ENCODE data around the gene CSTPP1. TPM values are rescaled to one million over a fixed set of nuclear protein-coding genes. Genes with fewer than 3 reads are reported as not detected.

CSTPP1 gene
- total RNA-seq, 4 donors from 2014 or later: 4.3 to 8.1 (median 6.4) TPM

DNA sequence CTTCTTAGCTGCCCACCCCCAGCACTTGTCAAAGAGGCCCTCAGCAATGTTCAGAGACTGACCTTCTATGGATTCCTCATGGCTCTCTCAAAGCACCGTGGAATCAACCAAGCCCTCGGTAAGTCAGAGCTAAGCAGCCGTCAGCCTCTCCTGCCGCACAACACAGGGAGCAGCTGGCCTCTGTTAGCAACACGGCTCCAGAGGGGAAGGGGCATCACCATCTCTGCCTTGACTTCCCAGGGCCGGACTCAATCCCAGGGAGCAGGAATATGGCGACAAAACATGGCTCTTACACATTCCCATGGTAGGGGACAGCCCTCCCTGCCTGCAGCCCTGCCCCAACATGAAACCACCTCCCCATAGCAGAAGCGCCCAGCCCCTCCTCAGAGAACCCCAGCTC lies 221.2 kb downstream of the CSTPP1 start:
- DNase-seq: no peak

DNA sequence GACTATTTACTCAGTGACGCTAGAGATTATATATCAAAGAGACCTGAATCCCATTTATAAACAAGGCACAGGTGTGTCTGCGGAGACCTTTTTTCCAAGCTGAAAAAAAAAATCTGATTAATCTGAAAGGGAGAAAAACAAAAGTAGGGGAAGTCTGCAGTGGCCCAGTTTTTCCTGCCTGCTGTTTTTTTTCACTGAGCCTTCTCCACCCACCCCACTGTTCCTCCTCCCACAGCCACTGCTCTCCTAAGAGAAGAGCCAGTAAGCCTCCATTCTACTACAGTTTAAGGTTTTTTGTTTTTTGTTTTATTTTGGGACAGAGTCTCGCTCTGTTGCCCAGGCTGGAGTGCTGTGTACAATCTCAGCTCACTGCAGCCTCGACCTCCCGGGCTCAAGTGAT lies 221.7 kb downstream of the CSTPP1 start:
- no peak for TF ChIP-seq POLR2A (IDR thresholded peaks at IDR 0.05)
- TF ChIP-seq, protein P1, sequence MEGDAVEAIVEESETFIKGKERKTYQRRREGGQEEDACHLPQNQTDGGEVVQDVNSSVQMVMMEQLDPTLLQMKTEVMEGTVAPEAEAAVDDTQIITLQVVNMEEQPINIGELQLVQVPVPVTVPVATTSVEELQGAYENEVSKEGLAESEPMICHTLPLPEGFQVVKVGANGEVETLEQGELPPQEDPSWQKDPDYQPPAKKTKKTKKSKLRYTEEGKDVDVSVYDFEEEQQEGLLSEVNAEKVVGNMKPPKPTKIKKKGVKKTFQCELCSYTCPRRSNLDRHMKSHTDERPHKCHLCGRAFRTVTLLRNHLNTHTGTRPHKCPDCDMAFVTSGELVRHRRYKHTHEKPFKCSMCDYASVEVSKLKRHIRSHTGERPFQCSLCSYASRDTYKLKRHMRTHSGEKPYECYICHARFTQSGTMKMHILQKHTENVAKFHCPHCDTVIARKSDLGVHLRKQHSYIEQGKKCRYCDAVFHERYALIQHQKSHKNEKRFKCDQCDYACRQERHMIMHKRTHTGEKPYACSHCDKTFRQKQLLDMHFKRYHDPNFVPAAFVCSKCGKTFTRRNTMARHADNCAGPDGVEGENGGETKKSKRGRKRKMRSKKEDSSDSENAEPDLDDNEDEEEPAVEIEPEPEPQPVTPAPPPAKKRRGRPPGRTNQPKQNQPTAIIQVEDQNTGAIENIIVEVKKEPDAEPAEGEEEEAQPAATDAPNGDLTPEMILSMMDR (IDR thresholded peaks at IDR 0.05 in 4 of 5, conservative IDR thresholded peaks at IDR 0.05 in 1 of 5): no peak

More for the DNA sequence above, 221.2 kb downstream of the CSTPP1 start:
- ATAC-seq: no peak
- Histone ChIP-seq H3K4me1 (peaks cover 11 to 21% of the 10 kb centered on the region in 2 donors), H3K4me3 (no peak overlapping the region), H3K36me3 (no peaks in the 10 kb centered on the region), H3K27ac (no peak overlapping the region), H3K9me3 (no peaks in the 10 kb centered on the region), H3K27me3 (no peaks in the 10 kb centered on the region)
- intact Hi-C loops (cut with DNase I; ENCODE audit: low total_unique reads) (no loop called here), in situ Hi-C loops (cut with MboI; ENCODE audit: low sequenced_read_pairs in 4 of 4) (no loop called here)
- TF ChIP-seq, protein P1 (IDR thresholded peaks at IDR 0.05 in 4 of 5, conservative IDR thresholded peaks at IDR 0.05 in 1 of 5): no peak
- no peak for TF ChIP-seq POLR2A (IDR thresholded peaks at IDR 0.05)

DNA sequence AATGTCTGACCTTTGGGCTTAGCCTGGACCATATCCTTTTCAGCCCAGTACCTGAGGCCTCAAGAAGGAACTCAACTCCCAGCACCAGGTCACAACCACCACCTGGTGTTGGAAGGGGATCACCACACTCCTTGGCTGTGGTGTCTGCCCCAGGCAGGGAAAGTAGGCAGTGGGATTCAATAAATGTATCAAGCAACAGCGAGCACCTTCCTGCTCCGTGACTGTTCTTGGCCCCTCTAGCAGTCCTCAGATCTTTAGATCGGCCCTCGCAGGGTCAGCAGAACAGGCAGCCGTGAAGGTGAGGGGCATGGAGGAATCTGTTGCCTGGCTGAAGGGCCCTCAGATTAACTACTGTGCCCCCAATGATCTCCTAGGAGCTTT lies 224.2 kb downstream of the CSTPP1 start:
- no peak for ATAC-seq
- Histone ChIP-seq H3K9me3 (no peaks in the 10 kb centered on the region), H3K27ac (no peak overlapping the region), H3K4me1 (peaks cover 4 to 13% of the 10 kb centered on the region in 2 donors), H3K36me3 (peaks cover 0 to 25% of the 10 kb centered on the region in 2 donors), H3K4me3 (no peak overlapping the region), H3K27me3 (no peaks in the 10 kb centered on the region)
- TF ChIP-seq, protein P1 (IDR thresholded peaks at IDR 0.05 in 4 of 5, conservative IDR thresholded peaks at IDR 0.05 in 1 of 5): no peak
- TF ChIP-seq POLR2A (IDR thresholded peaks at IDR 0.05): no peak
- intact Hi-C loops (cut with DNase I; ENCODE audit: low total_unique reads) (loop anchor here (5.0 kb wide), 1 partner anchor 197 kb away; no protein-coding TSS in a partner anchor), in situ Hi-C loops (cut with MboI; ENCODE audit: low sequenced_read_pairs in 4 of 4) (no loop called here)
- DNase-seq: no peak

More for the DNA sequence above, 221.7 kb downstream of the CSTPP1 start:
- intact Hi-C loops (cut with DNase I; ENCODE audit: low total_unique reads) (no loop called here), in situ Hi-C loops (cut with MboI; ENCODE audit: low sequenced_read_pairs in 4 of 4) (no loop called here)
- Histone ChIP-seq H3K4me1 (peaks cover 9 to 19% of the 10 kb centered on the region in 2 donors), H3K36me3 (peaks cover 0 to under 1% of the 10 kb centered on the region in 2 donors), H3K4me3 (no peak overlapping the region), H3K27me3 (no peaks in the 10 kb centered on the region), H3K27ac (no peak overlapping the region), H3K9me3 (no peaks in the 10 kb centered on the region)
- DNase-seq (no peak), ATAC-seq (no peak)

DNA sequence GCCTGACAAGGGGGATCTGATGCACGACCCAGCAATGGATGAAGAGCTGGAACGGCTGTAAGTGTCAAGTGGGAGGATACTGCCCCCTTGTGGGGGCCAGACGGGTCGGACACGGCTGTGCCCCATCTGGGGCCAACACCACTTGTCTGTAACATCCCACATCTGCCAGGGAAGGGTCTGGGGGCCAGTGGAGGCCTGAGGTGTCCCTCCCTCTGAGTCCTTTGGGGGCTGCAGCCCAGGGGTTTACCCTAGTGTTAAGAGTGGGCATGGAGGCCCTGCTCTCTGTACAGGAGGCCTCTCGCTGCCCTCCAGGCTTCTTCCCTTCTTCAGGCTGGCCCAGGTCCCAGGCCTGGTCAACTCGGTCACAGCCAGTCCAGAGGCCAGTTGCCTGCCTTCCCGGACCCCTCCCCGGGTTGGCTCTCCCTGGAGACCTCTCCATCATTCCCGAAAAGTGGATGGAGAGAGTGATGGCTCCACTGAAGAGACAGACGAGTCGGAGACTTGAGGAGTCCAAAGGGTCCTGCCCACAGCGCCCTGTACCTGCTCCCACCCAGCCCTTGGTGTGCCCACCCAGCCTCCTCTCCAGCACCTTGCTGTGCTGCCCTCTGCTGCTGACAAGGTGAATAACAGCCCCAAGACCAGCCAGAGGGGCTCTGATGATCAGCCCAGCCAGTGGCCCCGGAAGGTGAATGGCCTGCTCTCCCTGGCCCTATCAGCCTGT lies 224.7 kb downstream of the CSTPP1 start:
- Histone ChIP-seq H3K4me3 (no peak overlapping the region), H3K9me3 (no peaks in the 10 kb centered on the region), H3K27ac (peak overlapping the region in 2 of 4 donors; percentile 1 to 32), H3K36me3 (peaks cover 0 to 31% of the 10 kb centered on the region in 2 donors), H3K27me3 (no peaks in the 10 kb centered on the region), H3K4me1 (peaks cover 4 to 13% of the 10 kb centered on the region in 2 donors)
- in situ Hi-C loops (cut with MboI; ENCODE audit: low sequenced_read_pairs in 4 of 4): no loop called here
- DNase-seq (peak in 1 of 2 donors; percentile 62), ATAC-seq (peak; percentile 45 to 65)
- TF ChIP-seq, protein P1 (IDR thresholded peaks at IDR 0.05 in 4 of 5, conservative IDR thresholded peaks at IDR 0.05 in 1 of 5): peak; percentile 48 to 61 (median 55)
- no peak for TF ChIP-seq POLR2A (IDR thresholded peaks at IDR 0.05)
- intact Hi-C loops (cut with DNase I; ENCODE audit: low total_unique reads): loop anchor here (5.0 kb wide), 1 partner anchor 196 kb away; no protein-coding TSS in a partner anchor

Data from gastrocnemius medialis (tissue), 4 donors.